ENCODE data around the gene PTPN13.

GRCh38 chr4:86554646-86555045 is 39.5 kb upstream of the PTPN13 start:
- TF ChIP-seq POLR2A (IDR thresholded peaks at IDR 0.05; ENCODE audit: low read depth) (no peak), CTCF (IDR thresholded peaks at IDR 0.05) (no peak)

All from esophagus muscularis mucosa (tissue), 3 donors.